GM12873 (cell line): ENCODE results near the gene NDC1.

Experiments used
- CTCF ChIP-seq: IDR thresholded peaks from 2 replicates; pipeline ENCODE4 v1.5.1; 2012; ENCODE audit warnings: low read depth, mild to moderate bottlenecking, moderate library complexity, low read length, control low read depth; ENCODE audit not compliant: insufficient read depth; ENCODE audit errors: missing control alignments

Gene NDC1

GRCh38 chr1:53728702-53729455 is 109.2 kb downstream of the NDC1 start:
- TF ChIP-seq CTCF: no peak

- no peak for TF ChIP-seq CTCF
These were observed 109.9 kb downstream of the NDC1 start for GRCh38 chr1:53728196-53728595.

GRCh38 chr1:53727461-53728092 is 110.5 kb downstream of the NDC1 start:
- TF ChIP-seq CTCF: no peak

- TF ChIP-seq CTCF: no peak
These were observed 112.0 kb downstream of the NDC1 start for GRCh38 chr1:53726009-53726600.

- TF ChIP-seq CTCF: no peak
These were observed 112.8 kb downstream of the NDC1 start for GRCh38 chr1:53725238-53725689.

GRCh38 chr1:53722025-53722424 is 116.1 kb downstream of the NDC1 start:
- TF ChIP-seq CTCF: no peak

- TF ChIP-seq CTCF: no peak
These were observed 117.0 kb downstream of the NDC1 start for GRCh38 chr1:53721088-53721487.
